Activated CD4-positive, alpha-beta T cell treated with anti-CD3 and anti-CD28 coated beads, Interleukin-2, amount 50 U/mL, for 48 hours (primary cell): ENCODE measurements around the gene COA8.
A peak's percentile ranks its signal among the peaks of the same experiment; 100 is the strongest.

Source experiments
- DNase-seq, 2 experiments: peaks; one replicate each; pipeline ENCODE4 v3.0.0-alpha.2; 2020

COA8 gene

GRCh38 chr14:103537175-103537990 is 25.4 kb upstream of the COA8 start:
- no peak for DNase-seq

DNA sequence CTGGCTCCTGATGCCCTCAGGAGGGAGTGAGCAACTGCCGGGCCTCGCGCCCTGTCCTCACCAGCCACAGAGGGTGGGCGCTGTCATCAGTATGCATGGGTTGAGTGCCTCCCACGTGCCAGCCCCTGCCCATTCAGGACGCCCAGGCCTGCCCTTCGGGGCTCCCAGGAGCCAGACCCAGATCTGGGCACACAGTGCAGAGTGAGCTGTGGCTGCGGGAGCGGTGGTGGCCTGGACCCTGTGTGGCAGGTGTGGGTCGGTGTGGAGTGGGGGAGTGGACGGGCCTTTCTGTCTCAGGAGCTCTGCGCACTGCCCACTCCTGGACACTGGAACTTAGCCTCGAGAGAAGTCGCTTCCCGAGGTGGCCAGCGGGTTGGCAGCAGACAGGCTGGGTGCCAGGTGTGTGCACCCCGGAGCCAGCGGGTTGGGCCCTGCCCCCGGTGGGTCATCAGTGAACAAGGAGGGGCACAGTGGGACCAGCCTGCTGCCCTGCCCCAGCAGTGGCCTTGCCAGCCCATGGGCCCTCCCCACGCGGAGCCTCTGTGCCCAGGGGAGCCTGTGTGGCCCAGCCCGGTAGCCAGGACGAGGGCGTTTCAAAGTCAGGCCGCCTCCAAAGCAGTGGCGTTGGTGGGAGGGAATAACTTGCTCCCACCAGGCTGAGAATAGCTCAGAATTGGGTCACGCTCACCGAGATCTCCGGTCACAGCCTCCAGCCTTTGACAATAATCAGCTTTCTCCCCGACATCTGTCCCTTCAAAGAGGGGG is 24.3 kb upstream of the COA8 start:
- no peak for DNase-seq

GRCh38 chr14:103539056-103539825 is 23.5 kb upstream of the COA8 start:
- DNase-seq: no peak

DNA sequence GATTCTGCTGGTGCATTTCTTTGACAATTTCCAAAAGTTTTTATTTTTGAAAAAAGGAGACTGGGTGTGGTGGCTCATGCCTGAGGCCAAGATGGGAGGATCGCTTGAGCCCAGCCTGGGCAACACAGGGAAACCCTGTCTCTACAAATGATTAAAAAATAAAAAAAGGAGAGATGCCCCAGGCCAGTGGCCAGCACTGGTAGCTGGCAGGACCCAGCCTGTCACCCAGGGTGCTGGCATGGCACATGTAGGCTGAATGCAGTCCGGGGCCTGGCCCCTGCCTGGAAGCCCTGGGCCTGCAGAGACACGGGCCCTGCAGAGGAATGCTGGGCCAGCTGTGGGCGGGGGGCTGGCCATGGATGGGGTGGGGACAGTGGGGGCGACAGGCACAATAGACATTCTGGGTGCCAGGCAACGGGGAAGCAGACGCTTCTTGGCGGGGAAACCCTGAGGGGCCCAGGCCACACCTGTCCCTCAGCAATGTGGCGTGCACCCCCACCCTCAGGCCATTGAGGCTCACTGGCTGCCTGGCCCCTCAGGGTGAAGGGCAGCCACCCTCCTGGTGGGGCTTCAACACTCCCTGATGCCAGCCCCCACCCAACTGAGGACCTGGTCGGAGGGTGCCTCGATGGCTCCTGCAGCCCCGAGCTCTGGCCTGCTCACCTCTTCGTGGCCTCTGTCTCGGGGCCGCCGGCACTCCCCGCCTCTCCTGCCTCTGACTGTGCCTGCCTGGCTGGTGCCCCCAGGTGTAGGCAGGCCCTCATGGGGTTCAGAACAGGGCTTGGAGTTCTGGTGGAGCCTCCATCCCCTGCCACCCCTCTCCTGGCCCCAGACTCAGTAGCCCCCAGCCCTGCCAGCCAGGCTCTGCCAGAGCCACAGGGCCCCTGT is 21.7 kb upstream of the COA8 start:
- DNase-seq: no peak

- no peak for DNase-seq
Measured at GRCh38 chr14:103541709-103542604, 20.8 kb upstream of the COA8 start.

DNA sequence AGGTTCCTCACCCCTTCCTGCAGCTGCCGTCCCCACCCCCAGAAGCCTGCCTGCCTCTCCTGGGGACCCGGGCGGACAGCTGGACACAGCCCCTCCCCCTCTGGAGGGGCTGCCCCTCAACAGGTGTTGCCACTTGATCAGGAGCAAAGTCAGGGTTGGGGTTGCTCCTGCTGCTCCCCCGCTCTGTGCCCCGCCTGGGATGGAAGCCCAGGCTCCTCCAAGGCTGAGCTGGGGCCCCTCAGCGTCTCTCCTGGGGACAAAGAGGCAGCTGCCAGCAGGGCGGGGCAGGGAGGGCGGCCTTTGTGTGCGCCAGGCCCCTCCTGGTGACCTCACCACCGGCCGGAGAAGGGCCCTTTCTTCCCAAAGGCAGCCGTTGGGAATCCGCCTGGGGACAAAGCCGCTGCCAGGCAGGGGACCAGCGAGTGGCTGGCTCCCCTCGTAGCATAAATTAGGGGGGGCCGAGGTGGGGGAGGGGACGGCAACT is 20.1 kb upstream of the COA8 start:
- DNase-seq: no peak

GRCh38 chr14:103543140-103543539 is 19.6 kb upstream of the COA8 start:
- no peak for DNase-seq

- no peak for DNase-seq
Measured at GRCh38 chr14:103543721-103544387, 18.9 kb upstream of the COA8 start.

GRCh38 chr14:103544388-103545218 is 18.2 kb upstream of the COA8 start:
- no peak for DNase-seq

DNA sequence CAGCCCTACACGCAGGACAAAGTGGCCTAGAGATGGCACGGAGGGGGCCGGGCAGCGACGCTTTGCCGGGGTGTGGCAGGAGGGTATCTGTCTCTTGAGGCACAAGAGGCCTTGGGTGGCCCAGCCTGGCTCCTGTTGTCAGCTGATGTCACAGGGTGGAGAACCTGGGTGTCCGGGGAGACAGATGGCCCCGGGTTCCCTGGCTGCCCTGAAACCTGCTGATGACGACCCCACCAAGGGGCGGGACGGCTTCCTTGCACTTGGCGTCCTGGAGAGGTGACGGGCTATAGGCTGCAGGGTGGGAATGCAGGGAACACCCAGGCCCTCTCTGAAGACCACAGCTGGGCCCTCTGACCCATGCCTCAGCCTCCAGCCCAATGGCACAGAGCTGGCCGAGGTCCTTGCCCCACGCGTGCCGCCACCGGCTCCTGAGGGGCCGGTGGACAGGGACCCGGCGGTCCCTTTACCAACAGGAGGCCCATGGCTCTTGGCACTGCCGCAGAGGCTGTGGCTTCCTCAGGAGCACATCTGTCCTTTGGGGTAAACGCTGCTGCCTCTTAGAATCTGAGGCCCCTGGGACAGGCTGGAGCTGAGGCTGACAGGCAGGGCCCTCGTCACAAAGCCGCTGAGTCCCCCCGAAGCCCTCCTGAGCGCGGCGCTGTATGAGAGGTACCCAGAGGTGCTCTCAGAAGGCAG is 17.4 kb upstream of the COA8 start:
- no peak for DNase-seq

GRCh38 chr14:103545915-103546651 is 16.7 kb upstream of the COA8 start:
- DNase-seq: no peak

DNA sequence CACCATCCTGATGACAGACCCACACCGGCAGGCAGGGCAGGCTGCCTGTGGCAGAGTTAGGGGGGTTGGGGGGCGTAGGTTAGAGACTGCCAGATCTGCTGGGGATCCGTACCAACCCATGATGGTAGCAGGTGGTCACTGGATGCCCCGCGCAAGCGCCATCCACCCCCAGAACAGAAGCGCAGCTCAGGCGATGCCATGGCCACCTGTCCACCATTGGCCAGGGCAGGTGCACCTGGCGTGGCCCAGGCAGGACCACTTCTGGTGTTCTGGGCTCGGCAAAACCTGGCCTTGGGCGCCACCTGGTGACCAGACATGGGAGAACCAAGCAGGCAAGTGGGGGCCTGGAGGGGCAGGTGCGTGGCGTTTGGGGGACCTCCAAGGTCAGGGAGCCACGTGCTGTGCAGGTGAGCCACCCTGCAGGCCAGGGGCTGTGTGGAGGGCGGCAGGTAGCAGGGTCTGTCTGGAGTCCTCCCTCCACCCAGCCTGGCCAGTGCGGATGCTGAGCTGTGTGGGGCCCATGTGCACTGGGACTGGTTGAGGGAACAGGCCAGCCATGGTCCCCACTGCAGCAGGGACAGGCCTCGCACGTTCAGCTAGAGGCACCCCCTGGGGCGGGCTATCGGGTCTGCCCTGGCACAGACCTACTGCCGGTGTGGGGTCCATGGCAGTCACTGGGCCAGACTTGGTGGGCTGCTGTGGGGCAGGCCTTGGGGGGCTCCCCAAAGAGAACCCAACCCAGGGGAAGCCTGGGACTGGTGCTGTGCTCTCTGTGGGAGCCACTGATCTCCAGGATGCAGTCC is 15.9 kb upstream of the COA8 start:
- DNase-seq: peak; percentile 77 to 80

- no peak for DNase-seq
Measured at GRCh38 chr14:103547455-103547940, 15.3 kb upstream of the COA8 start.

GRCh38 chr14:103547941-103548462 is 14.8 kb upstream of the COA8 start:
- no peak for DNase-seq

GRCh38 chr14:103548463-103549351 is 14.1 kb upstream of the COA8 start:
- no peak for DNase-seq
